Body of pancreas (tissue), 4 donors: ENCODE measurements around the gene ARFGAP2. TPM values are rescaled to one million over a fixed set of nuclear protein-coding genes. Genes with fewer than 3 reads are reported as not detected.
A peak's percentile ranks its signal among the peaks of the same experiment; 100 is the strongest.

ENCODE experiments used
- ATAC-seq: fragments of 150-250 bp; one replicate; pipeline ENCODE4 v1.9.1; 2016
- DNase-seq, 4 donors: peaks; one replicate each; pipeline ENCODE4 v3.0.0-alpha.2; 2019
- H3K27ac ChIP-seq, 4 donors: fragments of 200-600 bp; sonication (generic); 1 replicate in 3 of 4; 2 replicates in 1 of 4; pipeline versions ENCODE4 v1.5.1 to v1.6.1; 2016 to 2019; ENCODE audit warnings: mild to moderate bottlenecking in 1 of 4, mixed read lengths in 1 of 4, moderate library complexity in 1 of 4
- H3K27me3 ChIP-seq, 2 donors: fragments of 200-600 bp; sonication (generic); one replicate each; pipeline ENCODE4 v1.6.0; 2016; ENCODE audit warnings: mild to moderate bottlenecking in 1 of 2
- H3K36me3 ChIP-seq, 2 donors: fragments of 200-600 bp; sonication (generic); replicated peaks in 1 of 2; 2 replicates each; pipeline ENCODE4 v1.5.1; 2016; ENCODE audit warnings: low read depth in 2 of 2; ENCODE audit not compliant: insufficient read depth in 1 of 2
- H3K4me1 ChIP-seq: fragments of 200-600 bp; sonication (generic); one replicate; pipeline ENCODE4 v1.6.0; 2016
- H3K4me3 ChIP-seq, 2 donors: fragments of 200-600 bp; sonication (generic); 1 replicate in 1 of 2; 2 replicates in 1 of 2; pipeline ENCODE4 v1.5.1; 2016 to 2019
- H3K9me3 ChIP-seq, 3 donors: fragments of 200-600 bp; sonication (generic); 1 replicate in 2 of 3; 2 replicates in 1 of 3; pipeline ENCODE4 v1.5.1; 2016
- POLR2A ChIP-seq, 3 donors: fragments of 450-650 bp; IDR thresholded peaks; one replicate each; pipeline ENCODE4 v1.6.1; 2016; ENCODE audit warnings: antibody characterized with exemption in 3 of 3, mild to moderate bottlenecking in 2 of 3
- WGBS, 2 donors: methylation state at CpG; one replicate each; pipeline ENCODE4 v1.1.5; 2017; 5-methylcytosine and 5-hydroxymethylcytosine counted together
- intact Hi-C: fragments of 100-400 bp; cut with DNase I; formaldehyde crosslinking; loops from one replicate; pipeline ENCODE4 v1.15.1; 2023
- total RNA-seq, 2 donors: library from RNA; depleted of rRNA; stranded (reverse); fragments of >200 nt; gene quantifications; one replicate each; pipeline ENCODE4 v1.1.0, GENCODE V29; 2016
- TF ChIP-seq, protein P1 (sequence below), 7 experiments: fragments of 450-650 bp in 4 of 7; fragments of 200-600 bp in 3 of 7; sonication (generic) in 3 of 7; IDR thresholded peaks; one replicate each; pipeline ENCODE4 v1.5.1; 2016 to 2019; ENCODE audit warnings: antibody characterized with exemption in 7 of 7

ARFGAP2 gene
- total RNA-seq, 2 donors from 2014 or later = 143 to 212 TPM

GRCh38 chr11:47216121-47216798 is 39.6 kb upstream of the ARFGAP2 start:
- Histone ChIP-seq H3K27ac (peak overlapping the region in 3 of 4 donors; percentile 92 to 97 (median 97)), H3K27me3 (no peaks in the 10 kb centered on the region), H3K4me1 (peaks cover 39% of the 10 kb centered on the region), H3K36me3 (no peaks in the 10 kb centered on the region), H3K4me3 (no peak overlapping the region), H3K9me3 (no peaks in the 10 kb centered on the region)
- WGBS, 2 donors = 23 to 24% methylated on average over 11 to 12 of the region's 12 CpGs
- TF ChIP-seq POLR2A (IDR thresholded peaks at IDR 0.05) = no peak
- TF ChIP-seq, protein P1, sequence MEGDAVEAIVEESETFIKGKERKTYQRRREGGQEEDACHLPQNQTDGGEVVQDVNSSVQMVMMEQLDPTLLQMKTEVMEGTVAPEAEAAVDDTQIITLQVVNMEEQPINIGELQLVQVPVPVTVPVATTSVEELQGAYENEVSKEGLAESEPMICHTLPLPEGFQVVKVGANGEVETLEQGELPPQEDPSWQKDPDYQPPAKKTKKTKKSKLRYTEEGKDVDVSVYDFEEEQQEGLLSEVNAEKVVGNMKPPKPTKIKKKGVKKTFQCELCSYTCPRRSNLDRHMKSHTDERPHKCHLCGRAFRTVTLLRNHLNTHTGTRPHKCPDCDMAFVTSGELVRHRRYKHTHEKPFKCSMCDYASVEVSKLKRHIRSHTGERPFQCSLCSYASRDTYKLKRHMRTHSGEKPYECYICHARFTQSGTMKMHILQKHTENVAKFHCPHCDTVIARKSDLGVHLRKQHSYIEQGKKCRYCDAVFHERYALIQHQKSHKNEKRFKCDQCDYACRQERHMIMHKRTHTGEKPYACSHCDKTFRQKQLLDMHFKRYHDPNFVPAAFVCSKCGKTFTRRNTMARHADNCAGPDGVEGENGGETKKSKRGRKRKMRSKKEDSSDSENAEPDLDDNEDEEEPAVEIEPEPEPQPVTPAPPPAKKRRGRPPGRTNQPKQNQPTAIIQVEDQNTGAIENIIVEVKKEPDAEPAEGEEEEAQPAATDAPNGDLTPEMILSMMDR (IDR thresholded peaks at IDR 0.05) = no peak
- intact Hi-C loops = loop anchor here (5.0 kb wide), 1 partner anchor 39 kb away; the partner anchor contains the start of gene ARFGAP2
- DNase-seq = peak; percentile 41 to 63 (median 51)
- no peak for ATAC-seq

DNA sequence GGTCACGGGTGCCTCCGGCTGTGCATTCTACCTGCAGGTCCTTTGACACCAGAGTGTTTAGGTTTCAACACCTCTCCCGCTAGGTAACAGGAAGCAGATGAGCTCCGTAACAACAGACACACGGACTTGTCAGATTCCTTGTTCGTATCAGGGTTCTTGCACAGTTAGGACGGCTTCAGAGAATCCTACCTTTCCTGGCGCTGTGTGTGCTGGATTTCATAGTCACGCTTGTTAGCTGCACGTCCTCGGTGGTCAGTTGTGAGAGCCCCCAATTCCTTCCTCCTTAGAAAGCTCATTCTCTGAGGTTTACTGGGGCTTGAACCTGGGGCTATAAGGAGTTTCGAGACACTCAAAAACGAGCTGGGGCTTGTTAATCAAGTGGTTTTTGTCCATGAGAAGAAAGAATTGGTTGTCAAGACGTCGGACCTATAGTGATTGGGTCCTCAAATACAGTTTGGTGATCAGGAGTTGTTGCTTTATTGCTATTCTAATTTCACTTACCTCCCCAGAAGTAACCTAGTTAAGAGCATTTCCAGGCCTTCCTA is 38.8 kb upstream of the ARFGAP2 start:
- WGBS, 2 donors = 6 to 12% methylated on average over 4 to 15 of the region's 15 CpGs
- Histone ChIP-seq H3K4me1 (peaks cover 39% of the 10 kb centered on the region), H3K36me3 (no peaks in the 10 kb centered on the region), H3K27me3 (no peaks in the 10 kb centered on the region), H3K4me3 (peak overlapping the region in 1 of 2 donors; percentile 37), H3K27ac (peak overlapping the region; percentile 72 to 97 (median 94)), H3K9me3 (no peaks in the 10 kb centered on the region)
- TF ChIP-seq, protein P1 (IDR thresholded peaks at IDR 0.05) = no peak
- TF ChIP-seq POLR2A (IDR thresholded peaks at IDR 0.05) = no peak
- no peak for ATAC-seq
- intact Hi-C loops = loop anchor here (5.0 kb wide), 1 partner anchor 38 kb away; the partner anchor contains the start of gene ARFGAP2
- no peak for DNase-seq

- Histone ChIP-seq H3K27ac (peak overlapping the region; percentile 55 to 97 (median 94)), H3K9me3 (no peaks in the 10 kb centered on the region), H3K4me3 (peak overlapping the region in 1 of 2 donors; percentile 15), H3K27me3 (no peaks in the 10 kb centered on the region), H3K36me3 (no peaks in the 10 kb centered on the region), H3K4me1 (peaks cover 39% of the 10 kb centered on the region)
- TF ChIP-seq POLR2A (IDR thresholded peaks at IDR 0.05) = peak; percentile 65 to 91 (median 89)
- TF ChIP-seq, protein P1 (IDR thresholded peaks at IDR 0.05) = no peak
- ATAC-seq = peak; percentile 93
- peak; percentile 93 to 96 (median 96) for DNase-seq
- intact Hi-C loops = no loop called here
- 7 to 19% methylated on average over 14 to 20 of the region's 20 CpGs for WGBS, 2 donors
These were observed 37.4 kb upstream of the ARFGAP2 start for GRCh38 chr11:47213950-47214565.

- H3K27me3 ChIP-seq = no peaks in the 10 kb centered on the region
- peaks cover 35% of the 10 kb centered on the region for H3K4me1 ChIP-seq
- TF ChIP-seq POLR2A (IDR thresholded peaks at IDR 0.05) = no peak
- TF ChIP-seq, protein P1 (IDR thresholded peaks at IDR 0.05) = no peak
- intact Hi-C loops = no loop called here
- WGBS, 2 donors = 80% methylated on average over 12 of the region's 12 CpGs; no CpG with 5 or more reads in 1 of the 2 donors
- H3K9me3 ChIP-seq = no peaks in the 10 kb centered on the region
- no peak overlapping the region for H3K4me3 ChIP-seq
- DNase-seq (peak in 2 of 4 donors; percentile 25 to 50), ATAC-seq (no peak)
- no peaks in the 10 kb centered on the region for H3K36me3 ChIP-seq
- no peak overlapping the region for H3K27ac ChIP-seq
These were observed 36.3 kb upstream of the ARFGAP2 start for GRCh38 chr11:47212938-47213337.
